CD4-positive, alpha-beta T cell (primary cell): ENCODE measurements around the gene PINK1. TPM values are rescaled to one million over a fixed set of nuclear protein-coding genes. Genes with fewer than 3 reads are reported as not detected.

Experiments used
- ATAC-seq: fragments of 200-7000 bp; cut with Tn5 transposase; one replicate; pipeline ENCODE4 v1.10.0; 2022; ENCODE audit warnings: mild to moderate bottlenecking; ENCODE audit not compliant: poor library complexity
- CTCF ChIA-PET: fragments of 350-600 bp; sonication (Branson Sonifier 250); formaldehyde crosslinking; loops from one replicate; lab custom pipeline; 2021; ENCODE audit warnings: antibody characterized with exemption, inconsistent platforms; lab: Charles Lee
- POLR2A ChIA-PET: fragments of 350-600 bp; sonication (Branson Sonifier 250); formaldehyde crosslinking; loops from one replicate; lab custom pipeline; 2021; ENCODE audit warnings: antibody characterized with exemption, inconsistent platforms; lab: Charles Lee
- DNase-seq, 14 experiments: peaks; one replicate each; pipeline ENCODE4 v3.0.0-alpha.2; 2013 to 2020; ENCODE audit warnings: mixed read lengths in 2 of 14
- H3K27ac ChIP-seq, 2 donors: one replicate each; pipeline versions ENCODE4 v1.5.1 to v1.7.0; 2013; ENCODE audit warnings: low read length in 2 of 2, low read depth in 1 of 2, mild to moderate bottlenecking in 1 of 2
- H3K27me3 ChIP-seq, 2 experiments: 1 replicate in 1 of 2; 2 replicates in 1 of 2; pipeline versions ENCODE4 v1.6.1 to v1.7.0; 2013; ENCODE audit warnings: low read length in 2 of 2, control low read depth in 1 of 2, mild to moderate bottlenecking in 1 of 2, moderate library complexity in 1 of 2; ENCODE audit not compliant: insufficient read depth in 2 of 2, control insufficient read depth in 1 of 2
- H3K36me3 ChIP-seq: one replicate; pipeline ENCODE4 v1.6.1; 2013; ENCODE audit warnings: low read length, control low read depth; ENCODE audit not compliant: insufficient read depth
- H3K4me1 ChIP-seq: one replicate; pipeline ENCODE4 v1.6.1; 2013; ENCODE audit warnings: low read length, control low read depth; ENCODE audit not compliant: insufficient read depth
- H3K4me3 ChIP-seq: one replicate; pipeline ENCODE4 v1.5.1; 2013; ENCODE audit warnings: mild to moderate bottlenecking, low read length, moderate library complexity
- H3K9me3 ChIP-seq, 2 experiments: 1 replicate in 1 of 2; 2 replicates in 1 of 2; pipeline versions ENCODE4 v1.6.1 to v1.7.0; 2013; ENCODE audit warnings: low read length in 2 of 2, mild to moderate bottlenecking in 2 of 2, control low read depth in 1 of 2, moderate library complexity in 1 of 2; ENCODE audit not compliant: control insufficient read depth in 1 of 2, insufficient read depth in 1 of 2
- H3K27ac Mint-ChIP-seq: one replicate; pipeline ENCODE4 v1.8.0; 2020; ENCODE audit warnings: mixed read lengths
- H3K27me3 Mint-ChIP-seq: one replicate; pipeline ENCODE4 v1.8.0; 2021; ENCODE audit warnings: mixed read lengths
- H3K36me3 Mint-ChIP-seq: one replicate; pipeline ENCODE4 v1.8.0; 2021; ENCODE audit warnings: low read depth, mixed read lengths
- H3K4me1 Mint-ChIP-seq: one replicate; pipeline ENCODE4 v1.8.0; 2021; ENCODE audit warnings: low read depth, mixed read lengths
- H3K4me3 Mint-ChIP-seq: one replicate; pipeline ENCODE4 v1.8.0; 2020; ENCODE audit warnings: mild to moderate bottlenecking, mixed read lengths
- H3K9me3 Mint-ChIP-seq: one replicate; pipeline ENCODE4 v1.8.0; 2020; ENCODE audit warnings: mixed read lengths
- intact Hi-C, 2 experiments: fragments of 100-400 bp; cut with DNase I in 1 of 2; cut with micrococcal nuclease in 1 of 2; formaldehyde crosslinking; loops; one replicate each; pipeline versions ENCODE4 v1.15.1 to v1.9.0; 2023 to 2025; cut with DNase I, micrococcal nuclease
- total RNA-seq, 174 experiments: library from RNA in 2 of 174; stranded (reverse) in 2 of 174; gene quantifications; one replicate each; pipeline ENCODE4 v1.2.3 and lab custom pipeline; 2021 to 2026
- TF ChIP-seq, protein P1 (sequence below): fragments of 200-600 bp; IDR thresholded peaks from one replicate; pipeline ENCODE4 v1.8.0; 2022; ENCODE audit warnings: antibody characterized with exemption, mild to moderate bottlenecking

Gene PINK1
- total RNA-seq, 2 experiments from 2014 or later = 6.6 to 7.5 TPM

DNA sequence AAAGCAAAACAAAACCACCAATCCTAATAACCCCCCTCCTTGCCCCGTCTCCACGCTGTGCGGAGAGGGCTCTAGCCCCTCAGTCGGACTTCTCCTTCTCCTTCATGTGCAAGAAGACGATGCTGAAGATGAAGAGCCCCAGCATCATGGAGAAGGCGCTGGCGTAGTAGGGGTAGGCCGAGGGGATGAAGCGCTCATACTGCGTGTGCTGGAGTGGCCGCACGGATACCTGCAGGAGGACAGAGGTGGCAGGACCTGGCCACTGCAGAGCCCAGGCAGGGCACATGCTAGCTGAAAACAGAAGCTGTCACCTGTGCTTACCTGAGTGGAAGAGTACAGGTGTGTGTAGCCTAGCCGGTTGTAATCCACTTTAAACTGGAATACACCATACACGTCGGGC is 19.0 kb downstream of the PINK1 start:
- H3K4me3 ChIP-seq = no peak overlapping the region
- TF ChIP-seq, protein P1, sequence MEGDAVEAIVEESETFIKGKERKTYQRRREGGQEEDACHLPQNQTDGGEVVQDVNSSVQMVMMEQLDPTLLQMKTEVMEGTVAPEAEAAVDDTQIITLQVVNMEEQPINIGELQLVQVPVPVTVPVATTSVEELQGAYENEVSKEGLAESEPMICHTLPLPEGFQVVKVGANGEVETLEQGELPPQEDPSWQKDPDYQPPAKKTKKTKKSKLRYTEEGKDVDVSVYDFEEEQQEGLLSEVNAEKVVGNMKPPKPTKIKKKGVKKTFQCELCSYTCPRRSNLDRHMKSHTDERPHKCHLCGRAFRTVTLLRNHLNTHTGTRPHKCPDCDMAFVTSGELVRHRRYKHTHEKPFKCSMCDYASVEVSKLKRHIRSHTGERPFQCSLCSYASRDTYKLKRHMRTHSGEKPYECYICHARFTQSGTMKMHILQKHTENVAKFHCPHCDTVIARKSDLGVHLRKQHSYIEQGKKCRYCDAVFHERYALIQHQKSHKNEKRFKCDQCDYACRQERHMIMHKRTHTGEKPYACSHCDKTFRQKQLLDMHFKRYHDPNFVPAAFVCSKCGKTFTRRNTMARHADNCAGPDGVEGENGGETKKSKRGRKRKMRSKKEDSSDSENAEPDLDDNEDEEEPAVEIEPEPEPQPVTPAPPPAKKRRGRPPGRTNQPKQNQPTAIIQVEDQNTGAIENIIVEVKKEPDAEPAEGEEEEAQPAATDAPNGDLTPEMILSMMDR = no peak
- Mint-ChIP-seq H3K4me1 (peaks cover 6% of the 10 kb centered on the region), H3K4me3 (no peak overlapping the region), H3K36me3 (peaks cover 92% of the 10 kb centered on the region), H3K27me3 (no peaks in the 10 kb centered on the region), H3K27ac (no peak overlapping the region), H3K9me3 (no peaks in the 10 kb centered on the region)
- no peak for DNase-seq
- peaks cover 0 to 3% of the 10 kb centered on the region in 2 experiments for H3K9me3 ChIP-seq
- POLR2A ChIA-PET = no interaction called here
- CTCF ChIA-PET = interaction anchor here (1.2 kb wide), 1 partner anchor 18 kb away, joined by 5 read pairs; no protein-coding TSS in a partner anchor
- no peak for ATAC-seq
- H3K27me3 ChIP-seq = no peaks in the 10 kb centered on the region
- intact Hi-C loops = no loop called here
- H3K4me1 ChIP-seq = peaks cover 4% of the 10 kb centered on the region
- peaks cover 83% of the 10 kb centered on the region for H3K36me3 ChIP-seq
- H3K27ac ChIP-seq = no peak overlapping the region

- H3K4me3 Mint-ChIP-seq = no peak overlapping the region
- Histone ChIP-seq H3K4me1 (peaks cover 16% of the 10 kb centered on the region), H3K27me3 (no peaks in the 10 kb centered on the region), H3K9me3 (peaks cover 0 to 3% of the 10 kb centered on the region in 2 experiments), H3K27ac (no peak overlapping the region), H3K36me3 (peaks cover 86% of the 10 kb centered on the region), H3K4me3 (no peak overlapping the region)
- no peaks in the 10 kb centered on the region for H3K9me3 Mint-ChIP-seq
- DNase-seq (no peak), ATAC-seq (no peak)
- TF ChIP-seq, protein P1 = no peak
- CTCF ChIA-PET = no interaction called here
- H3K36me3 Mint-ChIP-seq = peaks cover 94% of the 10 kb centered on the region
- intact Hi-C loops = no loop called here
- no peaks in the 10 kb centered on the region for H3K27me3 Mint-ChIP-seq
- H3K4me1 Mint-ChIP-seq = peaks cover 15% of the 10 kb centered on the region
- H3K27ac Mint-ChIP-seq = no peak overlapping the region
- POLR2A ChIA-PET = no interaction called here
Measured at GRCh38 chr1:20654104-20654690, 20.9 kb downstream of the PINK1 start.

DNA sequence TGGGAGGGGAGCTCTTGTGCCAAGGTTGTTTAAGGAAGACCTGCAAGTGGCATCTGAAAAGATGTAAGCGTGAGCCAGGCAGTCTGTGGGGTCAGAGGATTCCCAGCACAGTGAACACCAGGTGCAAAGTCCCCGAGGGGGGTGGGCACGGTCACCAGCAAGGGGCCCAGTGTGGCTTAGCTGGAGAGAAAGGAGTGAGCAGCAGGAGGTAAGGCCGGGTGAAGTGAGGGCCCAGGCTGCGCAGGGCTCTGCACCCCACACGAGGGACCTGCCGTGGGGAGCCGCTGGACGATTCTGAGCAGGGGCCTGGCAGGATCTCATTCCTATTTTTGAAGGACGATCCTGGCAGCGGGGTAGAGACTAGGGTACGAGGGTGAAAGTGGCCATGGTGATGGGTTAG is 23.8 kb downstream of the PINK1 start:
- Histone ChIP-seq H3K9me3 (peaks cover 0 to 3% of the 10 kb centered on the region in 2 experiments), H3K36me3 (peaks cover 69% of the 10 kb centered on the region), H3K4me3 (no peak overlapping the region), H3K27me3 (no peaks in the 10 kb centered on the region), H3K27ac (no peak overlapping the region), H3K4me1 (peaks cover 38% of the 10 kb centered on the region)
- no peaks in the 10 kb centered on the region for H3K27me3 Mint-ChIP-seq
- peak overlapping the region; percentile 88 for H3K27ac Mint-ChIP-seq
- peak overlapping the region; percentile 38 for H3K4me3 Mint-ChIP-seq
- TF ChIP-seq, protein P1 = no peak
- peaks cover 89% of the 10 kb centered on the region for H3K36me3 Mint-ChIP-seq
- peaks cover 43% of the 10 kb centered on the region for H3K4me1 Mint-ChIP-seq
- intact Hi-C loops = no loop called here
- ChIA-PET CTCF (no interaction called here), POLR2A (interaction anchor here (1.6 to 2.9 kb wide), 2 partner anchors 23 kb away, joined by 5 to 8 read pairs; no protein-coding TSS in a partner anchor)
- no peaks in the 10 kb centered on the region for H3K9me3 Mint-ChIP-seq
- ATAC-seq (no peak), DNase-seq (no peak)
